Endothelial cell of umbilical vein (primary cell): Measurements from ENCODE around the gene NCAPH2. TPM values are rescaled to one million over a fixed set of nuclear protein-coding genes. Genes with fewer than 3 reads are reported as not detected.

ENCODE experiments used
- BruUV-seq: library from RNA; stranded (reverse); fragments of 400-500 nt; replicated peaks from 2 replicates; lab custom pipeline; 2021; lab: Mats Ljungman, UMichigan
- CTCF ChIA-PET: fragments of 300-600, 350-600 bp; sonication (Branson Sonifier 250); formaldehyde crosslinking; loops from one replicate; lab custom pipeline; 2021; ENCODE audit warnings: antibody characterized with exemption, inconsistent platforms; lab: Charles Lee
- POLR2A ChIA-PET: fragments of 300-600, 350-600 bp; sonication (Branson Sonifier 250); formaldehyde crosslinking; loops from one replicate; lab custom pipeline; 2021; ENCODE audit warnings: antibody characterized with exemption, inconsistent platforms; lab: Charles Lee
- DNase-seq: peaks from one replicate; pipeline ENCODE4 v3.0.0-alpha.2; 2011; ENCODE audit warnings: low read depth, low spot score
- FAIRE-seq: peaks from 2 replicates; lab custom pipeline; 2011; peaks lifted over from hg19 to GRCh38; lab: Jason Lieb, UNC
- H2AFZ ChIP-seq: 2 replicates; pipeline ENCODE4 v1.6.0; 2012; ENCODE audit warnings: low read depth, low read length, control low read depth, inconsistent platforms
- H3K27ac ChIP-seq: 2 replicates; pipeline ENCODE4 v1.5.1; 2011; ENCODE audit warnings: low read depth, mild to moderate bottlenecking, control low read depth, low read length, moderate library complexity; ENCODE audit not compliant: insufficient read depth
- H3K27me3 ChIP-seq, 2 experiments: 2 replicates each; pipeline versions ENCODE4 v1.6.0 to v1.6.1; 2011; ENCODE audit warnings: low read length in 2 of 2, mixed read lengths in 1 of 2; ENCODE audit not compliant: control insufficient read depth in 2 of 2, insufficient read depth in 2 of 2
- H3K36me3 ChIP-seq, 2 experiments: 2 replicates in 1 of 2; 3 replicates in 1 of 2; pipeline ENCODE4 v1.5.1; 2011; ENCODE audit warnings: low read length in 2 of 2, mild to moderate bottlenecking in 1 of 2, moderate library complexity in 1 of 2; ENCODE audit not compliant: control insufficient read depth in 2 of 2, insufficient read depth in 2 of 2; ENCODE audit errors: extremely low read depth in 1 of 2
- H3K4me1 ChIP-seq: 3 replicates; pipeline ENCODE4 v1.5.1; 2011; ENCODE audit warnings: mild to moderate bottlenecking, low read length; ENCODE audit not compliant: control insufficient read depth, insufficient read depth; ENCODE audit errors: extremely low read depth
- H3K4me2 ChIP-seq: 2 replicates; pipeline ENCODE4 v1.6.1; 2011; ENCODE audit warnings: low read length, control low read depth, mixed read lengths; ENCODE audit not compliant: insufficient read depth
- H3K4me3 ChIP-seq, 3 experiments: fragments of 200-600 bp in 1 of 3; sonication (generic), shearing (Covaris generic) in 1 of 3; replicated peaks in 1 of 3; 2 replicates each; pipeline ENCODE4 v1.5.1; 2011 to 2016; ENCODE audit warnings: control low read depth in 3 of 3, low read length in 3 of 3, mild to moderate bottlenecking in 2 of 3, inconsistent platforms in 1 of 3, low read depth in 1 of 3, moderate library complexity in 1 of 3; ENCODE audit not compliant: insufficient read depth in 1 of 3
- H3K79me2 ChIP-seq: 2 replicates; pipeline ENCODE4 v1.6.0; 2012; ENCODE audit warnings: low read length, inconsistent platforms; ENCODE audit not compliant: control insufficient read depth, insufficient read depth
- H3K9ac ChIP-seq: replicated peaks from 2 replicates; pipeline ENCODE3; 2011; ENCODE audit warnings: low read length, control low read depth; ENCODE audit not compliant: insufficient read depth; ENCODE audit errors: extremely low read depth
- H3K9me1 ChIP-seq: replicated peaks from 3 replicates; pipeline ENCODE4 v1.6.0; 2011; ENCODE audit warnings: mild to moderate bottlenecking, low read length; ENCODE audit not compliant: control insufficient read depth, insufficient read depth; ENCODE audit errors: extremely low read depth
- H3K9me3 ChIP-seq: replicated peaks from 2 replicates; pipeline ENCODE4 v1.5.1; 2012; ENCODE audit warnings: low read length, inconsistent platforms; ENCODE audit not compliant: control insufficient read depth, insufficient read depth
- H4K20me1 ChIP-seq: replicated peaks from 2 replicates; pipeline ENCODE3; 2011; ENCODE audit warnings: mild to moderate bottlenecking, low read length; ENCODE audit not compliant: control insufficient read depth, insufficient read depth; ENCODE audit errors: extremely low read depth
- EZH2 ChIP-seq: IDR thresholded peaks from 2 replicates; pipeline ENCODE4 v1.6.1; 2012; ENCODE audit warnings: borderline replicate concordance, low read depth, mild to moderate bottlenecking, moderate library complexity, low read length, inconsistent platforms; ENCODE audit not compliant: severe bottlenecking
- FOS ChIP-seq: IDR thresholded peaks from 2 replicates; pipeline ENCODE4 v1.6.1; 2011; ENCODE audit warnings: mild to moderate bottlenecking, low read length, moderate library complexity, borderline replicate concordance; ENCODE audit not compliant: insufficient read depth
- GATA2 ChIP-seq: IDR thresholded peaks from 2 replicates; pipeline ENCODE4 v1.7.0; 2011; ENCODE audit warnings: low read depth, mild to moderate bottlenecking, moderate library complexity, mixed read lengths, low read length; ENCODE audit not compliant: insufficient read length, insufficient read depth
- JUN ChIP-seq: IDR thresholded peaks from 2 replicates; pipeline ENCODE4 v1.6.1; 2011; ENCODE audit warnings: borderline replicate concordance, low read depth; ENCODE audit not compliant: insufficient read length, insufficient read depth
- MYC ChIP-seq: IDR thresholded peaks from one replicate; pipeline ENCODE4 v1.6.1; 2011; ENCODE audit warnings: mild to moderate bottlenecking, low read depth, low read length
- POLR2A ChIP-seq: IDR thresholded peaks from 2 replicates; pipeline ENCODE4 v1.6.1; 2012; ENCODE audit warnings: low read depth, mild to moderate bottlenecking, control low read depth, low read length
- POLR2AphosphoS5 ChIP-seq: IDR thresholded peaks from 2 replicates; pipeline ENCODE4 v1.6.1; 2012; ENCODE audit warnings: low read depth, mild to moderate bottlenecking, control low read depth, low read length, moderate library complexity; ENCODE audit not compliant: insufficient read depth
- dilution Hi-C: fragments of 300-500 bp; cut with MboI; formaldehyde crosslinking; loops from one replicate; pipeline ENCODE4 v1.15.0; 2019; ENCODE audit warnings: low sequenced_read_pairs; ENCODE audit not compliant: extremely low pct_ligation_motif_present
- intact Hi-C: fragments of 100-400 bp; cut with micrococcal nuclease; formaldehyde crosslinking; loops from one replicate; pipeline ENCODE4 v1.10.0; 2022
- polyA plus RNA-seq, 4 experiments: library from polyadenylated mRNA; depleted of rRNA in 3 of 4; stranded (reverse) in 3 of 4; unstranded in 1 of 4; fragments of >200 nt; gene quantifications; 2 replicates each; pipeline versions ENCODE4 v1.2.1 to v1.2.3, GENCODE V29; 2011 to 2012; ENCODE audit warnings: missing spikeins in 1 of 4
- total RNA-seq: library from RNA; stranded (reverse); gene quantifications from 2 replicates; pipeline ENCODE4 v1.2.3, GENCODE V29; 2021
- TF ChIP-seq, protein P1 (sequence below), 2 donors: IDR thresholded peaks; 1 replicate in 1 of 2; 2 replicates in 1 of 2; pipeline ENCODE4 v1.5.1; 2011; ENCODE audit warnings: low read length in 2 of 2, mild to moderate bottlenecking in 2 of 2, moderate library complexity in 2 of 2, control low read depth in 1 of 2, inconsistent platforms in 1 of 2, low read depth in 1 of 2; ENCODE audit not compliant: insufficient read depth in 1 of 2; ENCODE audit errors: extremely low read depth in 1 of 2
- TF ChIP-seq, protein P2 (sequence below): IDR thresholded peaks from 2 replicates; pipeline ENCODE4 v1.6.1; 2011; ENCODE audit not compliant: insufficient read depth, insufficient read length

Gene NCAPH2
- total and polyA plus RNA-seq, 2 donors (not counting 3 experiments of a cell fraction or from before 2014, with no cell fraction given), result 42.4 to 43.2 TPM

GRCh38 chr22:50535113-50535512 lies 27.1 kb downstream of the NCAPH2 start:
- Histone ChIP-seq H3K27me3 (peaks cover 4 to 10% of the 10 kb centered on the region in 2 experiments), H3K9me1 (no peaks in the 10 kb centered on the region), H3K27ac (no peak overlapping the region), H3K79me2 (no peaks in the 10 kb centered on the region), H3K4me1 (peaks cover 18% of the 10 kb centered on the region), H3K36me3 (no peaks in the 10 kb centered on the region), H4K20me1 (no peaks in the 10 kb centered on the region), H3K9me3 (no peaks in the 10 kb centered on the region), H2AFZ (no peak overlapping the region), H3K4me2 (no peak overlapping the region), H3K4me3 (no peak overlapping the region), H3K9ac (no peak overlapping the region)
- ChIA-PET POLR2A (no interaction called here), CTCF (interaction anchor here (1.9 kb wide), 1 partner anchor 10 kb away, joined by 9 read pairs; the partner anchor contains the start of gene SCO2)
- dilution Hi-C loops, result no loop called here
- FAIRE-seq (no peak), DNase-seq (no peak)
- BruUV-seq, result no TSS peak
- no peak for TF ChIP-seq MYC
- no peak for TF ChIP-seq FOS
- no peak for TF ChIP-seq EZH2
- TF ChIP-seq POLR2AphosphoS5, result no peak
- intact Hi-C loops, result no loop called here

- POLR2A ChIA-PET, result no interaction called here
- Histone ChIP-seq H3K27ac (no peak overlapping the region), H3K9ac (no peak overlapping the region), H3K27me3 (peaks cover 3 to 4% of the 10 kb centered on the region in 2 experiments), H3K36me3 (no peaks in the 10 kb centered on the region), H2AFZ (no peak overlapping the region), H3K9me1 (no peaks in the 10 kb centered on the region), H3K4me3 (no peak overlapping the region), H3K79me2 (no peaks in the 10 kb centered on the region), H3K4me2 (no peak overlapping the region), H3K4me1 (peaks cover 9% of the 10 kb centered on the region), H3K9me3 (no peaks in the 10 kb centered on the region), H4K20me1 (no peaks in the 10 kb centered on the region)
- TF ChIP-seq POLR2AphosphoS5 (no peak), GATA2 (no peak), EZH2 (no peak), POLR2A (no peak), JUN (no peak), MYC (no peak), FOS (no peak)
- TF ChIP-seq, protein P1, sequence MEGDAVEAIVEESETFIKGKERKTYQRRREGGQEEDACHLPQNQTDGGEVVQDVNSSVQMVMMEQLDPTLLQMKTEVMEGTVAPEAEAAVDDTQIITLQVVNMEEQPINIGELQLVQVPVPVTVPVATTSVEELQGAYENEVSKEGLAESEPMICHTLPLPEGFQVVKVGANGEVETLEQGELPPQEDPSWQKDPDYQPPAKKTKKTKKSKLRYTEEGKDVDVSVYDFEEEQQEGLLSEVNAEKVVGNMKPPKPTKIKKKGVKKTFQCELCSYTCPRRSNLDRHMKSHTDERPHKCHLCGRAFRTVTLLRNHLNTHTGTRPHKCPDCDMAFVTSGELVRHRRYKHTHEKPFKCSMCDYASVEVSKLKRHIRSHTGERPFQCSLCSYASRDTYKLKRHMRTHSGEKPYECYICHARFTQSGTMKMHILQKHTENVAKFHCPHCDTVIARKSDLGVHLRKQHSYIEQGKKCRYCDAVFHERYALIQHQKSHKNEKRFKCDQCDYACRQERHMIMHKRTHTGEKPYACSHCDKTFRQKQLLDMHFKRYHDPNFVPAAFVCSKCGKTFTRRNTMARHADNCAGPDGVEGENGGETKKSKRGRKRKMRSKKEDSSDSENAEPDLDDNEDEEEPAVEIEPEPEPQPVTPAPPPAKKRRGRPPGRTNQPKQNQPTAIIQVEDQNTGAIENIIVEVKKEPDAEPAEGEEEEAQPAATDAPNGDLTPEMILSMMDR (IDR thresholded peaks at IDR 0.05; ENCODE audit: extremely low read depth in 1 of 2, insufficient read depth in 1 of 2, low read depth in 1 of 2, low read length in 2 of 2), result no peak
- TF ChIP-seq, protein P2, sequence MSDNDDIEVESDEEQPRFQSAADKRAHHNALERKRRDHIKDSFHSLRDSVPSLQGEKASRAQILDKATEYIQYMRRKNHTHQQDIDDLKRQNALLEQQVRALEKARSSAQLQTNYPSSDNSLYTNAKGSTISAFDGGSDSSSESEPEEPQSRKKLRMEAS, result no peak
- FAIRE-seq (no peak), DNase-seq (no peak)
- dilution Hi-C loops (no loop called here), intact Hi-C loops (no loop called here)
- BruUV-seq, result no TSS peak
- CTCF ChIA-PET, result interaction anchor here (0.7 kb wide), 1 partner anchor 30 kb away, joined by 3 read pairs; no protein-coding TSS in a partner anchor
Observed at GRCh38 chr22:50536226-50536625, 28.2 kb downstream of the NCAPH2 start.
